HG03025 (cell line): ENCODE results near the gene EXOSC9.

Source experiments
- ATAC-seq: cut with Tn5 transposase; IDR thresholded peaks from one replicate; pipeline ENCODE4 v1.9.1; 2021; ENCODE audit warnings: mild to moderate bottlenecking, moderate library complexity; ENCODE audit not compliant: unreplicated experiment, low FRiP score

Gene EXOSC9

GRCh38 chr4:121786221-121786620, 14.9 kb upstream of the EXOSC9 start:
- ATAC-seq: no peak

- peak; percentile 90 for ATAC-seq
Observed at GRCh38 chr4:121788896-121789295, 12.2 kb upstream of the EXOSC9 start.

GRCh38 chr4:121789455-121789854, 11.7 kb upstream of the EXOSC9 start:
- peak; percentile 8 for ATAC-seq

- ATAC-seq: no peak
Observed at GRCh38 chr4:121789960-121790829, 10.9 kb upstream of the EXOSC9 start.

GRCh38 chr4:121790976-121791375, 10.1 kb upstream of the EXOSC9 start:
- no peak for ATAC-seq

GRCh38 chr4:121791481-121791880, 9.6 kb upstream of the EXOSC9 start:
- no peak for ATAC-seq

- ATAC-seq: no peak
Observed at GRCh38 chr4:121792966-121793365, 8.2 kb upstream of the EXOSC9 start.

GRCh38 chr4:121794505-121795188, 6.5 kb upstream of the EXOSC9 start:
- no peak for ATAC-seq

GRCh38 chr4:121796283-121796682, 4.8 kb upstream of the EXOSC9 start:
- no peak for ATAC-seq

GRCh38 chr4:121799208-121799823, 1.8 kb upstream of the EXOSC9 start:
- ATAC-seq: no peak

GRCh38 chr4:121799867-121800501, 1.1 kb upstream of the EXOSC9 start:
- no peak for ATAC-seq

GRCh38 chr4:121800638-121800960, 524 bp upstream of the EXOSC9 start:
- peak; percentile 26 for ATAC-seq

GRCh38 chr4:121801715-121802075, 572 bp downstream of the EXOSC9 start:
- no peak for ATAC-seq

GRCh38 chr4:121806411-121806810, 5.3 kb downstream of the EXOSC9 start:
- ATAC-seq: no peak

- no peak for ATAC-seq
Observed at GRCh38 chr4:121811122-121811521, 10.0 kb downstream of the EXOSC9 start.

GRCh38 chr4:121814756-121815155, 13.6 kb downstream of the EXOSC9 start:
- ATAC-seq: no peak

- no peak for ATAC-seq
Observed at GRCh38 chr4:121817006-121817405, 15.9 kb downstream of the EXOSC9 start.

- no peak for ATAC-seq
Observed at GRCh38 chr4:121817701-121818100, 16.6 kb downstream of the EXOSC9 start.

GRCh38 chr4:121818215-121818614, 17.1 kb downstream of the EXOSC9 start:
- ATAC-seq: no peak

GRCh38 chr4:121819216-121819965, 18.3 kb downstream of the EXOSC9 start:
- ATAC-seq: no peak
